Measurements from ENCODE around the gene HUWE1.

Gene HUWE1

DNA sequence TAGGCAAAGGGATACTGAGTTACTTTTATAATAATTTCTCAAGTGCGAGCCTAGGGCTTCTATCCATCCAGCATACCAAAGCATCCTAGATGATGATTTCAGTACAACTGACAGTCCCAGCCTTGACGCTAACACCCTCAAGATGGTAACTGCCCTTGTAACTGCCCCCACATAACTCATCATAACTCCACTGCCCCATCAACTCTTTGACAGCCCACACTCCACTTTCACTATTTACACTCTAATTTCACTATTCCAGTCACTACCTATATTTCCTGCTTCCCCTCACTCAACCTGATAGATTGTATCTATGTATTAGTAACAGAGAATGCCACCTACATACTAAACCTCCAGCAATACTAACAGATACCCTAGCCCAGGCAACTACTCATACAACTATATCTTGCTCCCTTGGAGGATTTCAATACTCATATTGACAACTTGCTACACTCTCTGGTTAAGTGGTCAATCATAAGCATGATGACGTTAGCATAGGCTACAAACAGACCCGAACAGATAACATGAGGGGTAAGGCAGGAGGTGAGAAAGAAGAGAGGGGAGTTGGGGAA lies 65.0 kb downstream of the HUWE1 start:
- no peak for DNase-seq (ENCODE audit: low read depth in 3 of 3)

DNA sequence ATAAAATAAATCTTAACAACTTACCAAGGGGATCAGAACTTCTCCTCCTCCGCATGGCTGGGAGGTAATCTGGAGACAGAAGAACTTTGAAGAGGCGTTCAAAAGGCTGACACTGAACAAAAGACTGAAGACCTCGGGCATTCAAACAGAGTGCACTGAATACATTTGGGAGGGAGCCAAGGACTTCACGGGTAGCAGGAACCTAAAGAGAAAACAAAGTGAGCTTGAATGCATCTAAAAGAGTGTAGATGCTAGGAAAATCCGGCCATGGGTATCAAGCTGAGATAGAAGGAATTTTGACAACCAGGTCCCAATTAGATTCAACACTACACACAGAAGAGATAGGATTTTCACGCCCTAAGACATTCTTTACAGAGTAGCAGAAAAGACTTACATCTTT lies 69.6 kb downstream of the HUWE1 start:
- DNase-seq (ENCODE audit: low read depth in 3 of 3) = no peak

- DNase-seq (ENCODE audit: low read depth in 3 of 3) = no peak
Observed at GRCh38 chrX:53606456-53606855, 80.1 kb downstream of the HUWE1 start.

GRCh38 chrX:53605004-53605403 lies 81.5 kb downstream of the HUWE1 start:
- no peak for DNase-seq (ENCODE audit: low read depth in 3 of 3)

DNA sequence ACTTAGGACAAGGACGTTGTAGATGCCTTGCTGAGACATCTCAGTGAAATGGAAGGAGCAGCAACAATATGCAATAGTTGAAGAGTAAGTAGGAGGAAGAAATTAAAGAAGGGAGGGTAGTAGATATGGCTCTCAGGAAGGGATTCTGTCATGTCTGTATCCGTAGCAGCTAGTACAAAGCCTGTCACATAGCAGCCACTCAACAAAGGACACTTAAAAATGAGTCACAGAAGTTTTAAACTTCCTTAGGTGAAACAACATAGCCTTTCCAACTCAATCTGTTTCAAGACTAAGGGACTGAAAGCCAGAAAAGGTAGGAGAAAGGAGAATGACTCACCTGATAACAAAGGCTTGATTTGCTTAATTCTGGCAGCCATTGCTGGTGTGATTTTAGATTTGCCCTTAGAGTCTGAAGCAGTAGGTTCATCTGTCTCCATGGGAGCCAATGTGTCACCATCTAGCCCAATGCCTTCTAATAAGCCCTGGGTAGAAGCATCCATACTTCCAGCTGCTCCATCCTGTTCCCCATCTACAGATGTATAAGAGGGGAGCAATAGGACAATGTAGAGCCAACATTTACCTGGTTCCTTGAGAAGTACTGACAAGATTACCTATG lies 86.6 kb downstream of the HUWE1 start:
- DNase-seq (ENCODE audit: low read depth in 3 of 3) = no peak

DNA sequence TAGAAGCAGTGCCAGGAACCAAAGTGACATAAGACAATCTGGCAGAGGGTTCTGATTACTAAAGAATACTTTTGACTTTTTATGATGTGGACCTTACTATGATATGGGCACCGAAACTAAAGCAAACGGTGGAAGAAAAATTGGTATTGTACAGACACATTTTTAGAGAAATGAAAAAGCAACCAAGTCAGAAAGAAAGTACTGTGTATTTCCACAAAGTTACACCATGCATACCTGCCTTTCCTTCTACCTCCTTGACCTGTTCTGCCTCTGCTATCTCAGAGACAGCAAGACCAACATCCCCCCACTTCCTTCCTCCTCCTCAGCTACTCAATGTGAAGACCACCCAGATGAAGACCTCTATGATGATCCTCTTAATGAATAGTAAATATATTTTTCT lies 88.3 kb downstream of the HUWE1 start:
- DNase-seq (ENCODE audit: low read depth in 3 of 3) = no peak

DNA sequence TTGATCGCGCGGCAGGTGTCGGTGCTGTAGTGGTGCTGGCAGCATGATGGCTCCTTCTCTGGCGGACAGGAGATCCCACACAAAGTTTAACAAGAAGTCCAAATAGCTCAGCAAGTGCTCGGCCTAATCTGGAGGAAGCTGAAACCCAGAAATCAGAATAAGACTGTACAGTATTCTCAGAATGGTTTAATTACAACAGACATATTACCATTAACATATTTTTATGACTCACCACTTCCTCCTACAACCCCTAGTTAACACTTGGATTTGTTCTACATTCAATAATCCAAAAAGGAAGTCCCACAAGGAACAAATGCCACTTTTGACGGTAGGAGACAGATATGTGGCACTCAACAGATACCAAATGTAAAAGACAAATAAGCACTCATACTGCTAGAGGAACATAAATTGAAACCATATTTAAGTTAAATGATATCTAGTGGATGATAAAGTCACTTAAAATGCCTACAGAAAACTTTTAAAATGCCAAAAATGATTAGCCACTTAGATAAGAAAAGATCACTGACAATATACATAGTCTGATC lies 91.2 kb downstream of the HUWE1 start:
- DNase-seq (ENCODE audit: low read depth in 3 of 3) = no peak

DNA sequence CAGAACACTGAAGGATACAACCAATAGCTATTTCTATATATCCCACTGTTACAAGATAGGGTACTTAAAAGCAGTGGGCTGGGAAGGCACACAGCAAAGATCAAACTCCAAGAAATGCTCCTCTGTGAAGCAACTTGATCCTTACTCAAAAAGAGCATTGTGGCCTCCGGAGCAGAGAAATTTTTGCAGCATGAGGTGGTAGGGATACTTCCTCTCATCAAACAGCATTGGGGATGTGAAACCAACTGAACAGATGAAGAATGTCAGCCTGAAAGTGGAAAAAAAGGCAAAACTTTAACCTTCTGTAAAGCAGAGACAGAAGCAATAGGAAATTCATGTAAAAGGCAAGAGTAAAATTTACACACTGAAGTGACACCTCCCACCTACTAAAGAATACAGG lies 92.2 kb downstream of the HUWE1 start:
- DNase-seq (ENCODE audit: low read depth in 3 of 3) = no peak

DNA sequence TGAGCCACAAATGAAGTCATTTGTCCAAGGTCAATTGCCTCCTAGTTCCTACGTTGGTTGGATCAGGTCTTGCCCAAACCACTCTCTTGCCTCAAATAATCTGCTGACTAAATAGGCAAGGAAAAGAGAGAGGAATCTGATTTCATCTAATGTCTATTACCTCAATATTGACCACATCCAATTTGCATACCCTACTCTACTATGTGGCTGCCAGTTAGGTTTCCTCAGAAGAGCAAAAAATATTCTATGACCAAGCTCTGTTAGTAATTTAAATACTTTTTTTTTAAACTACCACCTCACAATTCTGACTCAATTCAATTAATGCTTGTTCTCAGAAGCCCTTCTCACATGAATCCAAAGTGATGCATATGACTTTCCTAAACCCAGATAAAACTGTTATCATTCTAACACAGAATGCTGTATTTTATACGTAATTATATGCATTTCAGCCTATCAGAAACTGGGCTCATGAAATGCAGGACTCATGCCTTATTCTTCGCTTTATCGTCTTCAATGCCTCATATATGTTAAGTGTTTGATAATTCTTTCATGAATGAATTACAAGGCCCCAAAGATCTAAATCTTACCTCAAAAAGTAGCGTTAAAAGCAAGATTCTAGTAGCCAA lies 98.6 kb downstream of the HUWE1 start:
- DNase-seq (ENCODE audit: low read depth in 3 of 3) = no peak

GRCh38 chrX:53584891-53585290 lies 101.6 kb downstream of the HUWE1 start:
- DNase-seq (ENCODE audit: low read depth in 3 of 3) = no peak

DNA sequence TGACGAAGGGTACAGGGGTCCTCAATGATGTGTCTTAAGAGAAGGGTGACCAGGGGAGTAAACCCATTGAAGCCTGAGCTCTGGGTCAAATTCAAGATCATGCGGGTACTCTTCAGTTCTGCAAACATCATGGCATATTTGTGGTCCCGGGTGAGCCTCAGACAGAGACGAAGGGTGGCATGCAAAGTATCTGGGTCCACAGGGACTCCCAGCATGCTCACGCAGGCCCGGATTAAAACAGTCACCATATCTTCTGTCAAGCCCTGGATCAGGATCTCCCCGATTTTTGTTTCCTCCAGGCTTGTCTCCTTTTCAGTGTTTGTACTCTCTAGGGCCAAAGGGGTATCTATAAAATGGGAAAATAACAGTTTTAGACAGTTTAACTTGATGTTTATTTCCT lies 102.9 kb downstream of the HUWE1 start:
- no peak for DNase-seq (ENCODE audit: low read depth in 3 of 3)

GRCh38 chrX:53580742-53581504 lies 105.6 kb downstream of the HUWE1 start:
- DNase-seq (ENCODE audit: low read depth in 3 of 3) = no peak

GRCh38 chrX:53571494-53571893 lies 115.0 kb downstream of the HUWE1 start:
- no peak for DNase-seq (ENCODE audit: low read depth in 3 of 3)

DNA sequence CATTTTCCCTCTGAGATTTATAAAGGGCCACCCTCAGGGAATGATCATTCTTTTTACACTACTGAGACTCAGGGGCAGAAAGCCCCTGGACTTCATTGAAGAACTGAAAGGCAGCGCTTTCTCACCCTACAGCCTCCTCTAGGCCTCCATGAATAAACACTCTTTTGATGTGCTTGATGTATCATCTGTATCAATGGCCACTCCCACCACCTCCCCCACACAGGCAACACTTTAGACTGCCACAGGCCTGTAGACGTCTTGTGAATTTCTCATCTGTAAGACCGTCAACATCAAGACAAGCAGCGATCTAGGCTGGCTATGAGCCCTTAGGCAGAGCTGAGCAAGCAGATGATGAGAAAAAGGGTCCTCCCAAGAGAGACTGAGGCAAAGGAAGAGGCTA lies 123.2 kb downstream of the HUWE1 start:
- no peak for DNase-seq (ENCODE audit: low read depth in 3 of 3)

- no peak for DNase-seq (ENCODE audit: low read depth in 3 of 3)
Observed at GRCh38 chrX:53561912-53562311, 124.6 kb downstream of the HUWE1 start.

- no peak for DNase-seq (ENCODE audit: low read depth in 3 of 3)
Observed at GRCh38 chrX:53558646-53559045, 127.9 kb downstream of the HUWE1 start.

- DNase-seq (ENCODE audit: low read depth in 3 of 3) = no peak
Observed at GRCh38 chrX:53556868-53557267, 129.7 kb downstream of the HUWE1 start.

DNA sequence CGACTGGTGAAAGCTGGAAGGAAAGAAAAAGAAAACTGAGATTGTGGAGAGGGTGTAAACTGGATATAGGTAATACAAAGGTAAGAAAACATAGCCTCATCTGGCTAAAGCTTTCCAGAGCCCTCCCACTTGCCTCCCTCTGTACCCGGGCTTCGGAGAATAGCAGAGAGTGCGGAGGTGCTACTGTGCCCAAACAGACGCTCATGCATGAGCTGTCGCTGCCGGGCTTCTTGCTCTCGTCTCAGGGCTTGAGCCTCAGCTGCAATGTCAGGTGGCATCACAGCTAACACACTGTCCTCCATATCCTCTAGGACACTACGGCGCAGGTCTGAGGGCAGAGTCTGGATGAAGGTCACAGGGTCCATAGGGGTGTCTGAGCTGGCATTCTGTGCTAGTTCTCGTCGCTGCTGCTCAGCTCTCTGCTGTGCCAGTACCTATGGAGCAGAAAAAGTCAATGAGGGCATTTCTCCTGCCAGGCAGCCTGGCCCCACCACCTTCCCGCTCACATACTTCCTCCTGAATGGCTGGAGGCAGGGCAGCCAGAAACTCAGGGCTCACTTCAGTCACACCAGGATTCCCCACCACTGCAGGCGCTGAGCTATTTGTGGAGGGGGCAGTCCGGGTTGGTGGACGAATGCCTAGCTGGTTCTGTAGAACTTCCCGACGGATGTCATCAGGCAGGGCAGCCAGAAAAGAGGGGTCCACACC lies 135.6 kb downstream of the HUWE1 start:
- DNase-seq (ENCODE audit: low read depth in 3 of 3) = no peak

- peak in 1 of 3 experiments; percentile 0 for DNase-seq (ENCODE audit: low read depth in 3 of 3)
Observed at GRCh38 chrX:53547668-53548067, 138.9 kb downstream of the HUWE1 start.

- no peak for DNase-seq (ENCODE audit: low read depth in 3 of 3)
Observed at GRCh38 chrX:53544936-53545335, 141.6 kb downstream of the HUWE1 start.

DNA sequence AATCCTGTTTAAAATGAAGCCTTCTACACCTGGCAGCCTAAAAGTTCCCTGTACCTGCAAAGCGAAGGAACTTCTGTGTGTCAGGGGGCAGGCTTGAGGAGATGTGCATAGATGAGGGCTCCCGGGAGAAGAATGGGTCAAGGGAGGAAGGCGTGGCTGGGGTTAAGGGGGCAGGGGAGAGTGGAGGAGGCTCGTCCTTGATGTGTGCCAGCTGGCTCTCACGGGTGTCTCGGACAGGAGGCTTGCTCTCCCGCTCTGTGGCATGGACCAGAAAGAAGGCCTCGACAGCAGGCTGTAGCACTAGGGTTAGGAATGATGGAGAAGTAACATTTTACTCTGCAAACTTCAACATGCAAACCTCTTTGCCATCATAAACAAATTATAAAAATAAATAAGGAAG lies 147.7 kb downstream of the HUWE1 start:
- DNase-seq (ENCODE audit: low read depth in 3 of 3) = no peak
